NCI-H2227 treated with DMSO at 0.1 percent for 48 hours (cell line): ENCODE measurements around the gene HAAO.

ENCODE experiments used
- DNase-seq: peaks from one replicate; lab custom pipeline; 2025; lab: John Stamatoyannopoulos, UW

The HAAO gene

GRCh38 chr2:42812899-42813479 lies 20.6 kb upstream of the HAAO start:
- DNase-seq: no peak

- peak; percentile 81 for DNase-seq
Observed at GRCh38 chr2:42810971-42811811, 18.8 kb upstream of the HAAO start.

DNA sequence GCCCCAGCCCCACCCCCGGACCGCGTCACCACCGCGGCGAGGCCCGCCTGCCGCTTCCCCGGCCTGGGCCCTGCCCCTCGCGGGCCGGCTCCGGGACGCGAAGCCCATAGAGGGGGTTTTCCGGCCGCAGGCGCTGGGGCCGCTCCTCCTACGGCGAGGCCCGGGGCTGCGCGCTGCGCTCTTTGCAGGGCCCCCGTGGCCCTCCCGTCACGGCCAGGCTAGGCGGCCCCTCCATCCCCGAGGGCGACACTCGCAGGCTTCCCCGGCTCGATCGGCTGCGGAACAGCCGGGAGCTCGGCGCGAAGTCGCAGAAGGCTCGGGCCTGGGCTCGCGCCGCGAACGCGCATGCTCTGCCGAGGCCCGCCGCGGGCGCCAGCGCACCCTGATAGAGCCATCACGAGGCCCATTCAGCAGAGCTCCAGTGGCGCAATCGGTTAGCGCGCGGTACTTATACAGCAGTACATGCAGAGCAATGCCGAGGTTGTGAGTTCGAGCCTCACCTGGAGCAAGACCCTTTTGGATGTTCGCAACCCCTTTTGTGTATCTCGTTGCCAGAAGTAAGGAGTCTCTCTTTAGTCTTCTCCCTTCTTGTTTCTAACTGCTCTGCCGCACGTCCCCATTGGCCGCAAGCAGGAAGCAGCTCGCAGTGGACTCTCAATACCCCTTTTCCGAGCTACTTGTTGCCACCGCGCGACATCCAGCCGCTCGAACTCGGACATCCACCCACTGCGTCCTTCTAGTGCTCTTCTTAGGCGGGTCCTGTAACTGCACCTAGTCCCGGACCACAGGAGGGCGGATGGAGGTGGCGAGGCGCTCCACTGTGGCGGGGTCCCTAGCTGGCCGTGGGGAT lies 18.0 kb upstream of the HAAO start:
- peak; percentile 96 for DNase-seq

- peak; percentile 65 for DNase-seq
Observed at GRCh38 chr2:42809819-42810120, 17.4 kb upstream of the HAAO start.

- peak; percentile 20 for DNase-seq
Observed at GRCh38 chr2:42809131-42809818, 16.9 kb upstream of the HAAO start.

DNA sequence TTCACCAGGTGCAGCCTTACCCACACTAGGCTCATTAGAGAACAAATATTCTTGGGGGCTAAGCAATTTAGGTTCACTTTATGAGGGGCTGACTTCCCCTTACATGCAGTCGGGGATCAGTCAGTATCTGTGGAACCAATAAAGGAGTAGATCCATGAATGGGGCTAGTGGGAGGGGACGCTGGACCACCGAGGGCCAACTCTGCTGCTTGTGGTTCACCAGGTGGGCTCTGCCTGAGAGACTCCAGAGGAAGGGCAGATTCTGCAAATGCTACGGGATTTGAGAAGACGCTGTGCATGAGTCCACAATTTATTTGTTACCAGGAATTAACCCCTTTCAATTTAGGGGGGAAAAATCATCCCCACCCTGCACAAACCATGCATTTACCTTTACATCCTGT lies 15.9 kb upstream of the HAAO start:
- no peak for DNase-seq

GRCh38 chr2:42806786-42807185 lies 14.4 kb upstream of the HAAO start:
- no peak for DNase-seq

GRCh38 chr2:42804891-42805290 lies 12.5 kb upstream of the HAAO start:
- DNase-seq: no peak

DNA sequence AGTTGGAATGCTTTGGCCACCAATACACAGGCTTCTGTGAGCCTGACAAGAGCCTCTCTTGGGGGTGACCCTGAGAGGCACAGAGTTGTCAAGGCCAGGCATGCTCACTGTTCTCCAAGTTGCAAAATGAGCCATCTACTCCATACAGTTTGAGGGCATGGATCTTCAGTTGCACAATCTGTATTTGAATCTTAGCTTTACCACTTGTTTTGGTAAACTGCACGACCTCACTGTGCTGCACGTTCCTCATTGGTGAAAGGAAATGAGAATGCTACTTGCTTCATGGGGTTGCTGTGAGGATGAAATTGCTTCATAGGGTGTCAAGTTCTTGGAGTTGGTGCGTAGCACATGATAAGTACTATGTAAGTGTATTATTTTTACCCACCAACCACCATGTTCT lies 12.0 kb upstream of the HAAO start:
- no peak for DNase-seq

- no peak for DNase-seq
Observed at GRCh38 chr2:42802150-42802549, 9.8 kb upstream of the HAAO start.

DNA sequence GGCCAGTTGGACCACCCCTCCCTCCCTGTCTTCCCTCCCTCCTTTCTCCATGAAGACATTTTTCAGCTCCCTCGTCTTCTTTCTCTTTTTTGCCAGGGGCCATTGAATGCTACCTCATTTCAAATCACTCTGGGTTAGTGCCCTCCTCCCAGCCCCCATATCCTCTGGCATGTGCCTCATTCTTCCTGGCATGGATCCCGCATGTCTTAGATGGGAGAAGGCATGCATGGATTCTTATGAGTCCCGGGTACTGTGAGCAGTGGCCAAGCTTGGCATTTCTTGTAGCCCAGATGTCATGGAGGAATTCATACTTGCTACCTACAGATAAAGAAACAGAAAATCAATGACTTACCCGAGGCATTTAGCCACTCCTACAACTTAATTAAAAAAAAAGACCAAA lies 9.0 kb upstream of the HAAO start:
- no peak for DNase-seq

DNA sequence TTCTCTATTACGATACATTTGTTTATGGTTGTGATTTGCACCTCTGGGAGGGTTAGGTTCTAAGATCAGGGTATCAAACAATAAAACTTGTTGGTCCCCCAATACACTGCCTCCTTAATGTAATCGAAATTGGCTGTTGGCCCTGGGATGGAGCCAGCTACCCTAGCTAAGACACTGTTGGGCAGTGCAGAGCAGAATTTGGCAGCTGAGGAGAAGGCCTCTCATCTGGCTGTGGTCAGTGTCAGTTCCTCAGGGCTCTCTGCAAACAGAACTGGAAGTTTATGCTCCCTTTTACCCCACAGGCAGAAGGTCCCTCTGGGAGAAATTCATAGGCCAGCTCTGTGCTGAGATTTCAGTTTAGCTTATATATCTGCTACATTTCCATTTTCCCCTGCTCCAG lies 8.6 kb upstream of the HAAO start:
- DNase-seq: no peak

- no peak for DNase-seq
Observed at GRCh38 chr2:42800461-42800962, 8.1 kb upstream of the HAAO start.

- DNase-seq: no peak
Observed at GRCh38 chr2:42799881-42800280, 7.5 kb upstream of the HAAO start.

GRCh38 chr2:42797281-42797680 lies 4.9 kb upstream of the HAAO start:
- no peak for DNase-seq

DNA sequence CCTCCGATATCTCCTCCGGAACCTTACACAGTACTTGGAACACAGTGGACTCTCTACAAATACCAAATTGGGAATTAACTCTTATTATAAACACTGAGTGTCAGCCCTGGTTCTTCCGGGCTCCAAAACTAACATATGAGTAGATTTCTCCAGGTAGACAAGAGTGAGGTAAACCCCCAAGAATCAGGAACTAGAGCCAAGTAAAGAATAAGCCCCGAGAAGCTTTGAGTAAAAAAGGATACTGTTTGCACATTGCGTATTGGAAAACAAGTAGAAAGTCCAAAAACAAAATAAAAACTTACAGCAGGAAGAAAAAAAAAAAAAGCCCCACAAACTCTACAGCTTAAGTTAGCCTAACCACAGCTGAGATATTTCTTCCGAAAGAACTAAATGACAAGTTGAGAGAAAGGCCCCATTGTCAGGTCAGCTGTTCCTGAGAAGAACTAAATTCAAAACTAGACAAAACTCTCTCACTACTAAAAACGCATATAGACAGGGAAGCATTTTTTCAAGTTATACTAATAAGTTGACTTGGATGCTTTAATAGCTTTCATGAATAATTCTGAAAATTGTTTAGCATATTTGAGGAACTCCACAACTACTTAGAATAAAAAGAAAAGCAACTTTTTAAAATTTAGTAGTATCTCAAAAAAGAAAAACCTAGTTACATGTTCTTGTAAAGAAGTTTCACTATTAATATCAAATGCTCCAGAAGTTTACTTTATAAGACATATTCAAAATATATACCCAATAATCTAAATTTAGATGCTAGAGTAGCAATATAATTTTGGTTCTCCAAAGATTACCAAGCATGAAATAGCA lies 4.3 kb upstream of the HAAO start:
- no peak for DNase-seq

GRCh38 chr2:42795841-42796301 lies 3.5 kb upstream of the HAAO start:
- no peak for DNase-seq

GRCh38 chr2:42795275-42795674 lies 2.9 kb upstream of the HAAO start:
- no peak for DNase-seq

- no peak for DNase-seq
Observed at GRCh38 chr2:42794271-42795046, 2.1 kb upstream of the HAAO start.
